Keratinocyte (primary cell): Measurements from ENCODE around the gene CCDC192. TPM values are rescaled to one million over a fixed set of nuclear protein-coding genes. Genes with fewer than 3 reads are reported as not detected.

Source experiments
- DNase-seq: peaks from one replicate; pipeline ENCODE4 v3.0.0-alpha.2; 2011; ENCODE audit warnings: low read depth, missing footprints, low spot score
- FAIRE-seq: peaks from 2 replicates; lab custom pipeline; 2011; peaks lifted over from hg19 to GRCh38; lab: Jason Lieb, UNC
- H2AFZ ChIP-seq: 2 replicates; pipeline ENCODE4 v1.6.0; 2012; ENCODE audit warnings: low read length, control low read depth, inconsistent platforms; ENCODE audit not compliant: control insufficient read depth
- H3K27ac ChIP-seq: 2 replicates; pipeline ENCODE4 v1.5.1; 2011; ENCODE audit warnings: low read length; ENCODE audit not compliant: control insufficient read depth, insufficient read depth
- H3K27me3 ChIP-seq: 3 replicates; pipeline ENCODE4 v1.6.0; 2011; ENCODE audit warnings: low read length; ENCODE audit not compliant: control insufficient read depth, insufficient read depth; ENCODE audit errors: extremely low read depth
- H3K36me3 ChIP-seq, 2 experiments: 2 replicates in 1 of 2; 3 replicates in 1 of 2; pipeline ENCODE4 v1.5.1; 2011; ENCODE audit warnings: low read length in 2 of 2, mild to moderate bottlenecking in 1 of 2; ENCODE audit not compliant: control insufficient read depth in 2 of 2, insufficient read depth in 2 of 2; ENCODE audit errors: extremely low read depth in 1 of 2
- H3K4me1 ChIP-seq: 3 replicates; pipeline ENCODE4 v1.5.1; 2011; ENCODE audit warnings: low read length; ENCODE audit not compliant: control insufficient read depth, insufficient read depth; ENCODE audit errors: extremely low read depth
- H3K4me2 ChIP-seq: 3 replicates; pipeline ENCODE4 v1.6.0; 2011; ENCODE audit warnings: low read depth, low read length; ENCODE audit not compliant: control insufficient read depth, insufficient read depth; ENCODE audit errors: extremely low read depth
- H3K4me3 ChIP-seq, 3 experiments: fragments of 200-600 bp in 1 of 3; sonication (generic) in 1 of 3; 2 replicates in 2 of 3; 3 replicates in 1 of 3; pipeline ENCODE4 v1.5.1; 2011 to 2016; ENCODE audit warnings: low read length in 3 of 3, mild to moderate bottlenecking in 3 of 3, control low read depth in 2 of 3, inconsistent platforms in 1 of 3, low read depth in 1 of 3, mixed read lengths in 1 of 3, mixed run types in 1 of 3, moderate library complexity in 1 of 3; ENCODE audit not compliant: control insufficient read depth in 2 of 3, insufficient read depth in 2 of 3; ENCODE audit errors: extremely low read depth in 1 of 3
- H3K79me2 ChIP-seq: 2 replicates; pipeline ENCODE4 v1.6.0; 2012; ENCODE audit warnings: low read length; ENCODE audit not compliant: control insufficient read depth, insufficient read depth
- H3K9ac ChIP-seq: 3 replicates; pipeline ENCODE4 v1.6.0; 2011; ENCODE audit warnings: low read length; ENCODE audit not compliant: control insufficient read depth, insufficient read depth; ENCODE audit errors: extremely low read depth
- H3K9me1 ChIP-seq: 3 replicates; pipeline ENCODE4 v1.6.0; 2011; ENCODE audit warnings: low read length; ENCODE audit not compliant: control insufficient read depth, insufficient read depth; ENCODE audit errors: extremely low read depth
- H3K9me3 ChIP-seq: 2 replicates; pipeline ENCODE4 v1.5.1; 2012; ENCODE audit warnings: low read depth, low read length; ENCODE audit not compliant: control insufficient read depth
- H4K20me1 ChIP-seq: 3 replicates; pipeline ENCODE4 v1.6.0; 2011; ENCODE audit warnings: low read length; ENCODE audit not compliant: control insufficient read depth, insufficient read depth; ENCODE audit errors: extremely low read depth
- CTCF ChIP-seq, 3 experiments: IDR thresholded peaks in 1 of 3; conservative IDR thresholded peaks in 1 of 3; optimal IDR thresholded peaks in 1 of 3; 2 replicates in 2 of 3; 3 replicates in 1 of 3; pipeline versions ENCODE3 to v1.5.1; 2011; ENCODE audit warnings: low read length in 3 of 3, mild to moderate bottlenecking in 3 of 3, moderate library complexity in 2 of 3, control low read depth in 1 of 3, inconsistent platforms in 1 of 3; ENCODE audit not compliant: insufficient read depth in 2 of 3; ENCODE audit errors: extremely low read depth in 1 of 3
- EZH2 ChIP-seq: IDR thresholded peaks from one replicate; pipeline ENCODE4 v1.6.1; 2012; ENCODE audit warnings: inconsistent platforms, mild to moderate bottlenecking, low read length, moderate library complexity
- dilution Hi-C: fragments of 300-500 bp; cut with MboI; formaldehyde crosslinking; loops from one replicate; pipeline ENCODE4 v1.7.0; 2020; ENCODE audit warnings: low sequenced_read_pairs; ENCODE audit not compliant: extremely low pct_ligation_motif_present
- polyA plus RNA-seq, 5 experiments: library from polyadenylated mRNA; depleted of rRNA in 3 of 5; stranded (reverse) in 3 of 5; stranded (forward) in 1 of 5; unstranded in 1 of 5; fragments of >200 nt; gene quantifications; 1 replicate in 1 of 5; 2 replicates in 3 of 5; 3 replicates in 1 of 5; pipeline versions ENCODE4 v1.2.1 to v1.2.3, GENCODE V29; 2011 to 2012; ENCODE audit warnings: missing spikeins in 2 of 5, low read depth in 1 of 5, low replicate concordance in 1 of 5

CCDC192 gene
- polyA plus RNA-seq, 1 donor (not counting 4 experiments of a cell fraction or from before 2014, with no cell fraction given) = not detected

- Histone ChIP-seq H4K20me1 (no peaks in the 10 kb centered on the region), H3K27me3 (no peaks in the 10 kb centered on the region), H3K9me3 (no peaks in the 10 kb centered on the region), H3K36me3 (no peaks in the 10 kb centered on the region), H3K9me1 (no peaks in the 10 kb centered on the region), H3K9ac (no peak overlapping the region), H3K79me2 (no peaks in the 10 kb centered on the region), H2AFZ (no peak overlapping the region), H3K4me2 (no peak overlapping the region), H3K4me1 (peaks cover 3% of the 10 kb centered on the region), H3K27ac (no peak overlapping the region), H3K4me3 (no peak overlapping the region)
- TF ChIP-seq EZH2 = no peak
- no peak for TF ChIP-seq CTCF (optimal IDR thresholded peaks at IDR 0.05 in 1 of 3, IDR thresholded peaks at IDR 0.05 in 1 of 3, conservative IDR thresholded peaks at IDR 0.05 in 1 of 3; ENCODE audit: extremely low read depth in 1 of 3, insufficient read depth in 2 of 3, low read length in 3 of 3)
- FAIRE-seq (no peak), DNase-seq (no peak)
- dilution Hi-C loops = no loop called here
These were observed 238.5 kb downstream of the CCDC192 start for GRCh38 chr5:127941646-127942045.

DNA sequence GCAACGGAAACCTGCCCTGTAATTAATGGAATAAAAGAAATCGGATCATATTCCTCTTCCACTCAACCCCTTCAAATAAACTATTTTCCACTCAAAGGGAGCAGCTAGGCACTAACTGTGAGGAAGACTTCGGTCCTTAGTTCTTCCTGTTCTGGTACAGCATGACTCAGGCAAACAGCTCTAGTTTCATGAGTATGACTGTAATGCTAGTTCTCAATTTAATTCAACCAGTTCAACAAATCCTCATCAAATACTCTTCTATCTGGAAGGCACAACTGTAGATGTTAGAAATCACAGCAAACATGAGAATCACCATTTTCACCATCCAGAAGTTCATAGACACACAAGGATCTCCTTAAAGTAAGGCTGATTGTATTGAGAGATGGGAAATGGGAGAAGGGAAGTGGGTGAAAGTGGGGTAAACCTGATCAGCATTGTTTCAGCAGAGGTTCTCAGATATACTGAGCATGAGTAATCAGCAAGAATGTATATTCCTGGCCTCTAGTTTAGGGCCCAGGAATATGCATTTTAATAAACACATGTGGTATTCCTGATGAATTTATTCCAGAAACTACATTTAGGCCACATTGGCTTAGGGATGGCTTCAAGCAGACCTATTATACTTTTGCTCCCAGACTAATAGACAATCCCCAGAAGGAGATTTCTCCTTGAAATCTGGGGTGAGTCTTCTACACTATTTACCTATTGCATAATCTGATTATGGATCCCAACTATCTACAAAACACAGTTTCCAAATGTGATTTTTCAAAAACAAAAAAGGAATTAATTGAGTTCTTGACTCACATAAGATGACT, 239.3 kb downstream of the CCDC192 start:
- Histone ChIP-seq H3K27me3 (no peaks in the 10 kb centered on the region), H3K27ac (no peak overlapping the region), H2AFZ (no peak overlapping the region), H3K36me3 (no peaks in the 10 kb centered on the region), H3K4me3 (no peak overlapping the region), H3K9ac (no peak overlapping the region), H4K20me1 (no peaks in the 10 kb centered on the region), H3K9me3 (no peaks in the 10 kb centered on the region), H3K4me1 (peaks cover 3% of the 10 kb centered on the region), H3K4me2 (no peak overlapping the region), H3K79me2 (no peaks in the 10 kb centered on the region), H3K9me1 (no peaks in the 10 kb centered on the region)
- DNase-seq = no peak
- dilution Hi-C loops = no loop called here
- FAIRE-seq = no peak
- TF ChIP-seq EZH2 = no peak
- no peak for TF ChIP-seq CTCF (optimal IDR thresholded peaks at IDR 0.05 in 1 of 3, IDR thresholded peaks at IDR 0.05 in 1 of 3, conservative IDR thresholded peaks at IDR 0.05 in 1 of 3; ENCODE audit: extremely low read depth in 1 of 3, insufficient read depth in 2 of 3, low read length in 3 of 3)
